ENCODE data around the gene AFG1L.

Gene AFG1L

GRCh38 chr6:108252055-108252454, 42.8 kb upstream of the AFG1L start:
- WGBS (ENCODE audit: extremely low coverage, insufficient coverage, low lambda C conversion rate) = no CpG with 5 or more reads among the region's 5 CpGs

GRCh38 chr6:108253241-108253640, 41.6 kb upstream of the AFG1L start:
- Histone ChIP-seq H3K4ac (ENCODE audit: low read depth, low read length) (no peak overlapping the region), H2BK5ac (ENCODE audit: low read length) (no peak overlapping the region), H4K5ac (ENCODE audit: low read length) (no peak overlapping the region), H3K9ac (ENCODE audit: low read length) (no peak overlapping the region), H3K36me3 (ENCODE audit: control insufficient read depth, insufficient read depth, low read length) (no peaks in the 10 kb centered on the region), H3K4me3 (ENCODE audit: low read length) (no peak overlapping the region), H3K23ac (ENCODE audit: low read length) (no peak overlapping the region), H4K8ac (ENCODE audit: low read depth, low read length) (no peak overlapping the region), H3K79me1 (ENCODE audit: low read length) (peaks cover 7% of the 10 kb centered on the region), H3K4me2 (ENCODE audit: low read length) (no peak overlapping the region), H3K18ac (ENCODE audit: low read length) (no peak overlapping the region), H2AK5ac (ENCODE audit: low read length) (no peak overlapping the region), H3K4me1 (ENCODE audit: control insufficient read depth, low read depth, low read length) (no peaks in the 10 kb centered on the region), H3K79me2 (ENCODE audit: control insufficient read depth, insufficient read depth, low read length) (peaks cover 3% of the 10 kb centered on the region), H3K27me3 (ENCODE audit: insufficient read depth, low read length, poor library complexity) (no peaks in the 10 kb centered on the region), H2BK120ac (ENCODE audit: low read depth, low read length) (no peak overlapping the region), H3K56ac (ENCODE audit: low read length) (no peak overlapping the region), H2BK15ac (replicated peaks; ENCODE audit: low read depth) (no peak overlapping the region), H3K27ac (ENCODE audit: low read depth, low read length) (no peak overlapping the region)
- WGBS (ENCODE audit: extremely low coverage, insufficient coverage, low lambda C conversion rate) = no CpG with 5 or more reads among the region's 1 CpG
- no peak for DNase-seq

More at GRCh38 chr6:108252055-108252454, 42.8 kb upstream of the AFG1L start:
- Histone ChIP-seq H2BK5ac (ENCODE audit: low read length) (no peak overlapping the region), H3K36me3 (ENCODE audit: control insufficient read depth, insufficient read depth, low read length) (no peaks in the 10 kb centered on the region), H3K23ac (ENCODE audit: low read length) (no peak overlapping the region), H3K79me2 (ENCODE audit: control insufficient read depth, insufficient read depth, low read length) (peaks cover 2% of the 10 kb centered on the region), H4K8ac (ENCODE audit: low read depth, low read length) (no peak overlapping the region), H3K4me2 (ENCODE audit: low read length) (no peak overlapping the region), H2BK15ac (replicated peaks; ENCODE audit: low read depth) (no peak overlapping the region), H4K5ac (ENCODE audit: low read length) (no peak overlapping the region), H3K27ac (ENCODE audit: low read depth, low read length) (no peak overlapping the region), H3K9ac (ENCODE audit: low read length) (no peak overlapping the region), H3K18ac (ENCODE audit: low read length) (no peak overlapping the region), H3K27me3 (ENCODE audit: insufficient read depth, low read length, poor library complexity) (no peaks in the 10 kb centered on the region), H3K4ac (ENCODE audit: low read depth, low read length) (no peak overlapping the region), H3K4me1 (ENCODE audit: control insufficient read depth, low read depth, low read length) (no peaks in the 10 kb centered on the region), H3K56ac (ENCODE audit: low read length) (no peak overlapping the region), H3K4me3 (ENCODE audit: low read length) (no peak overlapping the region), H2BK120ac (ENCODE audit: low read depth, low read length) (no peak overlapping the region), H2AK5ac (ENCODE audit: low read length) (no peak overlapping the region), H3K79me1 (ENCODE audit: low read length) (peaks cover 12% of the 10 kb centered on the region)
- DNase-seq = no peak

GRCh38 chr6:108254433-108255410, 40.1 kb upstream of the AFG1L start:
- Histone ChIP-seq H2BK5ac (ENCODE audit: low read length) (no peak overlapping the region), H3K79me2 (ENCODE audit: control insufficient read depth, insufficient read depth, low read length) (peaks cover 3% of the 10 kb centered on the region), H3K4me2 (ENCODE audit: low read length) (no peak overlapping the region), H2BK120ac (ENCODE audit: low read depth, low read length) (no peak overlapping the region), H3K27ac (ENCODE audit: low read depth, low read length) (no peak overlapping the region), H3K79me1 (ENCODE audit: low read length) (peaks cover 7% of the 10 kb centered on the region), H3K4me3 (ENCODE audit: low read length) (no peak overlapping the region), H3K23ac (ENCODE audit: low read length) (no peak overlapping the region), H3K9ac (ENCODE audit: low read length) (no peak overlapping the region), H2BK15ac (replicated peaks; ENCODE audit: low read depth) (no peak overlapping the region), H3K36me3 (ENCODE audit: control insufficient read depth, insufficient read depth, low read length) (no peaks in the 10 kb centered on the region), H3K18ac (ENCODE audit: low read length) (no peak overlapping the region), H3K56ac (ENCODE audit: low read length) (no peak overlapping the region), H3K4ac (ENCODE audit: low read depth, low read length) (no peak overlapping the region), H2AK5ac (ENCODE audit: low read length) (no peak overlapping the region), H4K5ac (ENCODE audit: low read length) (no peak overlapping the region), H3K4me1 (ENCODE audit: control insufficient read depth, low read depth, low read length) (no peaks in the 10 kb centered on the region), H3K27me3 (ENCODE audit: insufficient read depth, low read length, poor library complexity) (no peaks in the 10 kb centered on the region), H4K8ac (ENCODE audit: low read depth, low read length) (no peak overlapping the region)
- DNase-seq = no peak
- WGBS (ENCODE audit: extremely low coverage, insufficient coverage, low lambda C conversion rate) = no CpG with 5 or more reads among the region's 4 CpGs

GRCh38 chr6:108260126-108260808, 34.6 kb upstream of the AFG1L start:
- no CpG with 5 or more reads among the region's 29 CpGs for WGBS (ENCODE audit: extremely low coverage, insufficient coverage, low lambda C conversion rate)
- Histone ChIP-seq H4K5ac (ENCODE audit: low read length) (no peak overlapping the region), H3K79me1 (ENCODE audit: low read length) (peaks cover 2% of the 10 kb centered on the region), H4K8ac (ENCODE audit: low read depth, low read length) (no peak overlapping the region), H3K4me1 (ENCODE audit: control insufficient read depth, low read depth, low read length) (no peaks in the 10 kb centered on the region), H3K27me3 (ENCODE audit: insufficient read depth, low read length, poor library complexity) (no peaks in the 10 kb centered on the region), H2BK5ac (ENCODE audit: low read length) (no peak overlapping the region), H3K9ac (ENCODE audit: low read length) (peak overlapping the region; percentile 84), H2BK120ac (ENCODE audit: low read depth, low read length) (no peak overlapping the region), H3K27ac (ENCODE audit: low read depth, low read length) (peak overlapping the region; percentile 35), H3K79me2 (ENCODE audit: control insufficient read depth, insufficient read depth, low read length) (peaks cover 2% of the 10 kb centered on the region), H3K4me2 (ENCODE audit: low read length) (peak overlapping the region; percentile 88), H3K18ac (ENCODE audit: low read length) (peak overlapping the region; percentile 63), H2BK15ac (replicated peaks; ENCODE audit: low read depth) (no peak overlapping the region), H3K4me3 (ENCODE audit: low read length) (peak overlapping the region; percentile 79), H3K4ac (ENCODE audit: low read depth, low read length) (no peak overlapping the region), H2AK5ac (ENCODE audit: low read length) (no peak overlapping the region), H3K56ac (ENCODE audit: low read length) (peak overlapping the region; percentile 59), H3K23ac (ENCODE audit: low read length) (peak overlapping the region; percentile 16), H3K36me3 (ENCODE audit: control insufficient read depth, insufficient read depth, low read length) (no peaks in the 10 kb centered on the region)
- peak; percentile 76 for DNase-seq

GRCh38 chr6:108260809-108261569, 33.9 kb upstream of the AFG1L start, which contains the start of gene SNX3:
SNX3 (minus strand) TSS chr6:108261040; CDS start chr6:108260921, 119 bp downstream.
- H2BK15ac ChIP-seq (replicated peaks; ENCODE audit: low read depth) = no peak within 1 kb of the TSS
- peak within 1 kb of the TSS; percentile 44 for H2BK5ac ChIP-seq (ENCODE audit: low read length)
- peak within 1 kb of the TSS; percentile 88 for H3K4me2 ChIP-seq (ENCODE audit: low read length)
- H3K56ac ChIP-seq (ENCODE audit: low read length) = peak within 1 kb of the TSS; percentile 88
- DNase-seq = peak; percentile 98
- H4K8ac ChIP-seq (ENCODE audit: low read depth, low read length) = no peak within 1 kb of the TSS
- H3K4ac ChIP-seq (ENCODE audit: low read depth, low read length) = no peak within 1 kb of the TSS
- peak within 1 kb of the TSS; percentile 84 for H3K9ac ChIP-seq (ENCODE audit: low read length)
- peak within 1 kb of the TSS; percentile 78 for H4K5ac ChIP-seq (ENCODE audit: low read length)
- H2AK5ac ChIP-seq (ENCODE audit: low read length) = no peak within 1 kb of the TSS
- no CpG with 5 or more reads among the region's 83 CpGs for WGBS (ENCODE audit: extremely low coverage, insufficient coverage, low lambda C conversion rate)
- peaks cover 2% of the 10 kb centered on the region for H3K79me2 ChIP-seq (ENCODE audit: control insufficient read depth, insufficient read depth, low read length)
- peak within 1 kb of the TSS; percentile 49 for H3K27ac ChIP-seq (ENCODE audit: low read depth, low read length)
- peak within 1 kb of the TSS; percentile 79 for H3K4me3 ChIP-seq (ENCODE audit: low read length)
- H3K79me1 ChIP-seq (ENCODE audit: low read length) = peaks cover 2% of the 10 kb centered on the region
- H3K23ac ChIP-seq (ENCODE audit: low read length) = peak within 1 kb of the TSS; percentile 16
- no peaks in the 10 kb centered on the region for H3K36me3 ChIP-seq (ENCODE audit: control insufficient read depth, insufficient read depth, low read length)
- H3K4me1 ChIP-seq (ENCODE audit: control insufficient read depth, low read depth, low read length) = no peaks in the 10 kb centered on the region
- no peaks in the 10 kb centered on the region for H3K27me3 ChIP-seq (ENCODE audit: insufficient read depth, low read length, poor library complexity)
- peak within 1 kb of the TSS; percentile 63 for H3K18ac ChIP-seq (ENCODE audit: low read length)
- H2BK120ac ChIP-seq (ENCODE audit: low read depth, low read length) = no peak within 1 kb of the TSS

All from mesendoderm (in vitro differentiated cells).